ENCODE measurements around the gene PGM2L1.
A peak's percentile ranks its signal among the peaks of the same experiment; 100 is the strongest.

Gene PGM2L1

DNA sequence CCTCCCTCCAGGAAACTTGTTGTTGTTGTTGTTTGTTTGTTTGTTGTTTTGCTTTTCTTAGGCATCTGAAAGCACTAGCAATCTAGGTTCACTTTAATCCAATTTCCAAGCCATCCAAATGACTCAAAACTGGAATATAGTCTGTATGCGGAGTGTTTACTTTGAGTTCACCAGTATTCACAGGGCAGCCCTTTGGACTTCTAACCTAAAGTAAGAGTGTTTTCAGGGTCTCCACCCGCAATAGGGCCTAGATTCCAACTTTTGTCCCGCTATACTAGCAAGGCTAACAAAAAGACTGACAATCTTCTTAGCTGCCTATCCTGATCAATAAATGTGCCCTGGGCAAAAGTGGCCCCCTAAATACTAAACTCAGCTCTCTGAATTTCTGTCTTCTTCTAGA, 13.6 kb downstream of the PGM2L1 start (continued):
- TF ChIP-seq, protein P1, sequence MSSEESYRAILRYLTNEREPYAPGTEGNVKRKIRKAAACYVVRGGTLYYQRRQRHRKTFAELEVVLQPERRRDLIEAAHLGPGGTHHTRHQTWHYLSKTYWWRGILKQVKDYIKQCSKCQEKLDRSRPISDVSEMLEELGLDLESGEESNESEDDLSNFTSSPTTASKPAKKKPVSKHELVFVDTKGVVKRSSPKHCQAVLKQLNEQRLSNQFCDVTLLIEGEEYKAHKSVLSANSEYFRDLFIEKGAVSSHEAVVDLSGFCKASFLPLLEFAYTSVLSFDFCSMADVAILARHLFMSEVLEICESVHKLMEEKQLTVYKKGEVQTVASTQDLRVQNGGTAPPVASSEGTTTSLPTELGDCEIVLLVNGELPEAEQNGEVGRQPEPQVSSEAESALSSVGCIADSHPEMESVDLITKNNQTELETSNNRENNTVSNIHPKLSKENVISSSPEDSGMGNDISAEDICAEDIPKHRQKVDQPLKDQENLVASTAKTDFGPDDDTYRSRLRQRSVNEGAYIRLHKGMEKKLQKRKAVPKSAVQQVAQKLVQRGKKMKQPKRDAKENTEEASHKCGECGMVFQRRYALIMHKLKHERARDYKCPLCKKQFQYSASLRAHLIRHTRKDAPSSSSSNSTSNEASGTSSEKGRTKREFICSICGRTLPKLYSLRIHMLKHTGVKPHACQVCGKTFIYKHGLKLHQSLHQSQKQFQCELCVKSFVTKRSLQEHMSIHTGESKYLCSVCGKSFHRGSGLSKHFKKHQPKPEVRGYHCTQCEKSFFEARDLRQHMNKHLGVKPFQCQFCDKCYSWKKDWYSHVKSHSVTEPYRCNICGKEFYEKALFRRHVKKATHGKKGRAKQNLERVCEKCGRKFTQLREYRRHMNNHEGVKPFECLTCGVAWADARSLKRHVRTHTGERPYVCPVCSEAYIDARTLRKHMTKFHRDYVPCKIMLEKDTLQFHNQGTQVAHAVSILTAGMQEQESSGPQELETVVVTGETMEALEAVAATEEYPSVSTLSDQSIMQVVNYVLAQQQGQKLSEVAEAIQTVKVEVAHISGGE (tag by site-specific recombination; conservative IDR thresholded peaks at IDR 0.05; ENCODE audit: low read depth) = no peak

DNA sequence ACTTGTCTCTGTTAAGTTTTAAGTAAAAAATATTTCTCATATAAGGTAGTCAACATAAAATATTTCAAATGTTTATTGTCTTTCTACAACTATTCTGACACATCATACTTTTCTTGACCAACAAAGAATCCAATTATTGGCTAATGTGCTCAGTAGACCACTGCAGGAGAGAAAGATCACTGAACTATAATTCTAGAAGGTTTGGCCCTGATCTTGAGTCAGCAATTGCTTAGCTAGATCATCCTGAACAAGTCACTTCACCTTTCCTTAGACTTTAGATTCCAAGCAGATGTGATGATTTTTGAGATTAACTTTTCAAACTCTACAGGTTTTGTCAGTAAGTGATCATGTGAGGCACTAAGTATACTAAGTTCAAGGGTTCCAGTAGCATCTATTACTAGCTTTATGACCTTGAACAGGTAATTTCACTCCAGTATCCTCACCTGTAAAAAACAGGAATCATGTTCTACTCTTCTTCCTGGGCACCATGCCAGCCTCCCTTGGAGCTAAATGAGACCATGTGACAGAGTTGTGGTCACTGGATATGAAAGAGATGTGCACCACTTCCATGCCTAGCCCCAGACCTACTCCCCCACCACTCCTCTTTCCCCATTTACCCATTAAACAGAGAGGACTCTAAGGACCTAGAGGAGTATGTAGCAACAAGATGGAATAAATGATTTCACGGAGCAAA, 17.3 kb downstream of the PGM2L1 start:
- Histone ChIP-seq H3K4me1 (ENCODE audit: control insufficient read depth, insufficient read depth, low read length) (no peaks in the 10 kb centered on the region), H3K27ac (ENCODE audit: extremely low read depth, low read depth, low read length) (no peak overlapping the region), H3K9me3 (ENCODE audit: control insufficient read depth, insufficient read depth, low read depth, low read length) (no peaks in the 10 kb centered on the region), H3K36me3 (ENCODE audit: control insufficient read depth in 2 of 2, insufficient read depth in 1 of 2, low read length in 2 of 2) (no peaks in the 10 kb centered on the region), H3K4me3 (ENCODE audit: low read depth, low read length) (no peak overlapping the region)
- ChIA-PET POLR2A (no interaction called here), CTCF (interaction anchor here (0.5 to 1.4 kb wide), 6 partner anchors 8 to 119 kb away, joined by 3 to 6 read pairs (median 4); no protein-coding TSS in a partner anchor)
- TF ChIP-seq, protein P2, sequence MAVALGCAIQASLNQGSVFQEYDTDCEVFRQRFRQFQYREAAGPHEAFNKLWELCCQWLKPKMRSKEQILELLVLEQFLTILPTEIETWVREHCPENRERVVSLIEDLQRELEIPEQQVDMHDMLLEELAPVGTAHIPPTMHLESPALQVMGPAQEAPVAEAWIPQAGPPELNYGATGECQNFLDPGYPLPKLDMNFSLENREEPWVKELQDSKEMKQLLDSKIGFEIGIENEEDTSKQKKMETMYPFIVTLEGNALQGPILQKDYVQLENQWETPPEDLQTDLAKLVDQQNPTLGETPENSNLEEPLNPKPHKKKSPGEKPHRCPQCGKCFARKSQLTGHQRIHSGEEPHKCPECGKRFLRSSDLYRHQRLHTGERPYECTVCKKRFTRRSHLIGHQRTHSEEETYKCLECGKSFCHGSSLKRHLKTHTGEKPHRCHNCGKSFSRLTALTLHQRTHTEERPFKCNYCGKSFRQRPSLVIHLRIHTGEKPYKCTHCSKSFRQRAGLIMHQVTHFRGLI (tag by site-specific recombination; IDR thresholded peaks at IDR 0.05) = no peak
- no peak for TF ChIP-seq ZNF596 (tag by site-specific recombination; IDR thresholded peaks at IDR 0.05)
- TF ChIP-seq ZBTB17 (tag by site-specific recombination; IDR thresholded peaks at IDR 0.05) = 0 out of 2 replicates have a peak, but pooled peaks have one; percentile 20
- no peak for TF ChIP-seq ZNF140 (tag by site-specific recombination; IDR thresholded peaks at IDR 0.05)
- TF ChIP-seq, protein P3, sequence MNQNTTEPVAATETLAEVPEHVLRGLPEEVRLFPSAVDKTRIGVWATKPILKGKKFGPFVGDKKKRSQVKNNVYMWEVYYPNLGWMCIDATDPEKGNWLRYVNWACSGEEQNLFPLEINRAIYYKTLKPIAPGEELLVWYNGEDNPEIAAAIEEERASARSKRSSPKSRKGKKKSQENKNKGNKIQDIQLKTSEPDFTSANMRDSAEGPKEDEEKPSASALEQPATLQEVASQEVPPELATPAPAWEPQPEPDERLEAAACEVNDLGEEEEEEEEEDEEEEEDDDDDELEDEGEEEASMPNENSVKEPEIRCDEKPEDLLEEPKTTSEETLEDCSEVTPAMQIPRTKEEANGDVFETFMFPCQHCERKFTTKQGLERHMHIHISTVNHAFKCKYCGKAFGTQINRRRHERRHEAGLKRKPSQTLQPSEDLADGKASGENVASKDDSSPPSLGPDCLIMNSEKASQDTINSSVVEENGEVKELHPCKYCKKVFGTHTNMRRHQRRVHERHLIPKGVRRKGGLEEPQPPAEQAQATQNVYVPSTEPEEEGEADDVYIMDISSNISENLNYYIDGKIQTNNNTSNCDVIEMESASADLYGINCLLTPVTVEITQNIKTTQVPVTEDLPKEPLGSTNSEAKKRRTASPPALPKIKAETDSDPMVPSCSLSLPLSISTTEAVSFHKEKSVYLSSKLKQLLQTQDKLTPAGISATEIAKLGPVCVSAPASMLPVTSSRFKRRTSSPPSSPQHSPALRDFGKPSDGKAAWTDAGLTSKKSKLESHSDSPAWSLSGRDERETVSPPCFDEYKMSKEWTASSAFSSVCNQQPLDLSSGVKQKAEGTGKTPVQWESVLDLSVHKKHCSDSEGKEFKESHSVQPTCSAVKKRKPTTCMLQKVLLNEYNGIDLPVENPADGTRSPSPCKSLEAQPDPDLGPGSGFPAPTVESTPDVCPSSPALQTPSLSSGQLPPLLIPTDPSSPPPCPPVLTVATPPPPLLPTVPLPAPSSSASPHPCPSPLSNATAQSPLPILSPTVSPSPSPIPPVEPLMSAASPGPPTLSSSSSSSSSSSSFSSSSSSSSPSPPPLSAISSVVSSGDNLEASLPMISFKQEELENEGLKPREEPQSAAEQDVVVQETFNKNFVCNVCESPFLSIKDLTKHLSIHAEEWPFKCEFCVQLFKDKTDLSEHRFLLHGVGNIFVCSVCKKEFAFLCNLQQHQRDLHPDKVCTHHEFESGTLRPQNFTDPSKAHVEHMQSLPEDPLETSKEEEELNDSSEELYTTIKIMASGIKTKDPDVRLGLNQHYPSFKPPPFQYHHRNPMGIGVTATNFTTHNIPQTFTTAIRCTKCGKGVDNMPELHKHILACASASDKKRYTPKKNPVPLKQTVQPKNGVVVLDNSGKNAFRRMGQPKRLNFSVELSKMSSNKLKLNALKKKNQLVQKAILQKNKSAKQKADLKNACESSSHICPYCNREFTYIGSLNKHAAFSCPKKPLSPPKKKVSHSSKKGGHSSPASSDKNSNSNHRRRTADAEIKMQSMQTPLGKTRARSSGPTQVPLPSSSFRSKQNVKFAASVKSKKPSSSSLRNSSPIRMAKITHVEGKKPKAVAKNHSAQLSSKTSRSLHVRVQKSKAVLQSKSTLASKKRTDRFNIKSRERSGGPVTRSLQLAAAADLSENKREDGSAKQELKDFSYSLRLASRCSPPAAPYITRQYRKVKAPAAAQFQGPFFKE (tag by site-specific recombination; IDR thresholded peaks at IDR 0.05; ENCODE audit: borderline replicate concordance) = no peak
- TF ChIP-seq, protein P4, sequence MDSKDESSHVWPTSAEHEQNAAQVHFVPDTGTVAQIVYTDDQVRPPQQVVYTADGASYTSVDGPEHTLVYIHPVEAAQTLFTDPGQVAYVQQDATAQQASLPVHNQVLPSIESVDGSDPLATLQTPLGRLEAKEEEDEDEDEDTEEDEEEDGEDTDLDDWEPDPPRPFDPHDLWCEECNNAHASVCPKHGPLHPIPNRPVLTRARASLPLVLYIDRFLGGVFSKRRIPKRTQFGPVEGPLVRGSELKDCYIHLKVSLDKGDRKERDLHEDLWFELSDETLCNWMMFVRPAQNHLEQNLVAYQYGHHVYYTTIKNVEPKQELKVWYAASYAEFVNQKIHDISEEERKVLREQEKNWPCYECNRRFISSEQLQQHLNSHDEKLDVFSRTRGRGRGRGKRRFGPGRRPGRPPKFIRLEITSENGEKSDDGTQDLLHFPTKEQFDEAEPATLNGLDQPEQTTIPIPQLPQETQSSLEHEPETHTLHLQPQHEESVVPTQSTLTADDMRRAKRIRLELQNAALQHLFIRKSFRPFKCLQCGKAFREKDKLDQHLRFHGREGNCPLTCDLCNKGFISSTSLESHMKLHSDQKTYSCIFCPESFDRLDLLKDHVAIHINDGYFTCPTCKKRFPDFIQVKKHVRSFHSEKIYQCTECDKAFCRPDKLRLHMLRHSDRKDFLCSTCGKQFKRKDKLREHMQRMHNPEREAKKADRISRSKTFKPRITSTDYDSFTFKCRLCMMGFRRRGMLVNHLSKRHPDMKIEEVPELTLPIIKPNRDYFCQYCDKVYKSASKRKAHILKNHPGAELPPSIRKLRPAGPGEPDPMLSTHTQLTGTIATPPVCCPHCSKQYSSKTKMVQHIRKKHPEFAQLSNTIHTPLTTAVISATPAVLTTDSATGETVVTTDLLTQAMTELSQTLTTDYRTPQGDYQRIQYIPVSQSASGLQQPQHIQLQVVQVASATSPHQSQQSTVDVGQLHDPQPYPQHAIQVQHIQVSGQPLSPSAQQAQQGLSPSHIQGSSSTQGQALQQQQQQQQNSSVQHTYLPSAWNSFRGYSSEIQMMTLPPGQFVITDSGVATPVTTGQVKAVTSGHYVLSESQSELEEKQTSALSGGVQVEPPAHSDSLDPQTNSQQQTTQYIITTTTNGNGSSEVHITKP (tag by site-specific recombination; IDR thresholded peaks at IDR 0.05) = peak; percentile 15; the same call in 1 of the 2 replicates
- TF ChIP-seq ZNF324 (tag by site-specific recombination; IDR thresholded peaks at IDR 0.05) = no peak
- TF ChIP-seq, protein P5, sequence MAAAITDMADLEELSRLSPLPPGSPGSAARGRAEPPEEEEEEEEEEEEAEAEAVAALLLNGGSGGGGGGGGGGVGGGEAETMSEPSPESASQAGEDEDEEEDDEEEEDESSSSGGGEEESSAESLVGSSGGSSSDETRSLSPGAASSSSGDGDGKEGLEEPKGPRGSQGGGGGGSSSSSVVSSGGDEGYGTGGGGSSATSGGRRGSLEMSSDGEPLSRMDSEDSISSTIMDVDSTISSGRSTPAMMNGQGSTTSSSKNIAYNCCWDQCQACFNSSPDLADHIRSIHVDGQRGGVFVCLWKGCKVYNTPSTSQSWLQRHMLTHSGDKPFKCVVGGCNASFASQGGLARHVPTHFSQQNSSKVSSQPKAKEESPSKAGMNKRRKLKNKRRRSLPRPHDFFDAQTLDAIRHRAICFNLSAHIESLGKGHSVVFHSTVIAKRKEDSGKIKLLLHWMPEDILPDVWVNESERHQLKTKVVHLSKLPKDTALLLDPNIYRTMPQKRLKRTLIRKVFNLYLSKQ (tag by site-specific recombination; IDR thresholded peaks at IDR 0.05; ENCODE audit: borderline replicate concordance) = no peak
- TF ChIP-seq ZFP41 (tag by site-specific recombination; IDR thresholded peaks at IDR 0.05; ENCODE audit: borderline replicate concordance) = no peak
- TF ChIP-seq ZNF791 (tag by site-specific recombination; IDR thresholded peaks at IDR 0.05) = no peak
- TF ChIP-seq, protein P6, sequence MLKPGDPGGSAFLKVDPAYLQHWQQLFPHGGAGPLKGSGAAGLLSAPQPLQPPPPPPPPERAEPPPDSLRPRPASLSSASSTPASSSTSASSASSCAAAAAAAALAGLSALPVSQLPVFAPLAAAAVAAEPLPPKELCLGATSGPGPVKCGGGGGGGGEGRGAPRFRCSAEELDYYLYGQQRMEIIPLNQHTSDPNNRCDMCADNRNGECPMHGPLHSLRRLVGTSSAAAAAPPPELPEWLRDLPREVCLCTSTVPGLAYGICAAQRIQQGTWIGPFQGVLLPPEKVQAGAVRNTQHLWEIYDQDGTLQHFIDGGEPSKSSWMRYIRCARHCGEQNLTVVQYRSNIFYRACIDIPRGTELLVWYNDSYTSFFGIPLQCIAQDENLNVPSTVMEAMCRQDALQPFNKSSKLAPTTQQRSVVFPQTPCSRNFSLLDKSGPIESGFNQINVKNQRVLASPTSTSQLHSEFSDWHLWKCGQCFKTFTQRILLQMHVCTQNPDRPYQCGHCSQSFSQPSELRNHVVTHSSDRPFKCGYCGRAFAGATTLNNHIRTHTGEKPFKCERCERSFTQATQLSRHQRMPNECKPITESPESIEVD (tag by site-specific recombination; IDR thresholded peaks at IDR 0.05) = no peak
- TF ChIP-seq MZF1 (tag by site-specific recombination; IDR thresholded peaks at IDR 0.05; ENCODE audit: borderline replicate concordance) = 0 out of 2 replicates have a peak, but pooled peaks have one; percentile 22
- TF ChIP-seq ZNF530 (tag by site-specific recombination; IDR thresholded peaks at IDR 0.05; ENCODE audit: low read depth) = no peak

Data from HEK293 (cell line).